Mesodermal cell (in vitro differentiated cells): ENCODE measurements around the gene SMYD4.
"Not testable (repeated sequence)": the region's sequence is repeated elsewhere in the genome, so short reads cannot be mapped to it uniquely, and the experiment has no call there.

Experiments
- H3K27ac ChIP-seq: 2 replicates; pipeline ENCODE4 v1.7.0; 2013; ENCODE audit warnings: mild to moderate bottlenecking, low read depth, low read length, moderate library complexity; ENCODE audit not compliant: severe bottlenecking
- H3K36me3 ChIP-seq: 2 replicates; pipeline ENCODE4 v1.7.1; 2013; ENCODE audit warnings: mild to moderate bottlenecking, low read length, moderate library complexity; ENCODE audit not compliant: control insufficient read depth, insufficient read depth
- H3K4me1 ChIP-seq: one replicate; pipeline ENCODE4 v1.7.1; 2013; ENCODE audit warnings: mild to moderate bottlenecking, low read length; ENCODE audit not compliant: insufficient read depth, control insufficient read depth, poor library complexity, severe bottlenecking
- H3K4me3 ChIP-seq: 2 replicates; pipeline ENCODE4 v1.7.0; 2013; ENCODE audit warnings: low read length, control low read depth, mild to moderate bottlenecking; ENCODE audit not compliant: insufficient read depth, poor library complexity, severe bottlenecking; ENCODE audit errors: extremely low read depth
- H3K9me3 ChIP-seq: 2 replicates; pipeline ENCODE4 v1.7.1; 2013; ENCODE audit warnings: mild to moderate bottlenecking, low read length, moderate library complexity; ENCODE audit not compliant: control insufficient read depth
- WGBS, 2 experiments: methylation state at CpG; one replicate each; pipeline ENCODE4 v1.1.5; 2013; ENCODE audit warnings: missing lambda C conversion rate in 2 of 2; ENCODE audit not compliant: insufficient coverage in 2 of 2; 5-methylcytosine and 5-hydroxymethylcytosine counted together

Gene SMYD4

GRCh38 chr17:1783834-1784611 is 45.7 kb downstream of the SMYD4 start:
- peak overlapping the region; percentile 29 for H3K27ac ChIP-seq
- H3K36me3 ChIP-seq: peaks cover 42% of the 10 kb centered on the region
- H3K4me1 ChIP-seq: peaks cover 19% of the 10 kb centered on the region
- H3K4me3 ChIP-seq: no peak overlapping the region
- 82 to 88% methylated on average over 13 to 14 of the region's 16 CpGs for WGBS, 2 experiments
- no peaks in the 10 kb centered on the region for H3K9me3 ChIP-seq

GRCh38 chr17:1783271-1783670 is 46.4 kb downstream of the SMYD4 start:
- Histone ChIP-seq H3K4me3 (no peak overlapping the region), H3K4me1 (peaks cover 19% of the 10 kb centered on the region), H3K27ac (peak overlapping the region; percentile 29), H3K9me3 (no peaks in the 10 kb centered on the region), H3K36me3 (peaks cover 50% of the 10 kb centered on the region)
- WGBS, 2 experiments: 91 to 92% methylated on average over 19 of the region's 19 CpGs

GRCh38 chr17:1782171-1782567 is 47.5 kb downstream of the SMYD4 start:
- 92 to 96% methylated on average over 4 to 6 of the region's 6 CpGs for WGBS, 2 experiments
- H3K4me3 ChIP-seq: no peak overlapping the region
- H3K36me3 ChIP-seq: peaks cover 59% of the 10 kb centered on the region
- H3K27ac ChIP-seq: no peak overlapping the region
- H3K9me3 ChIP-seq: no peaks in the 10 kb centered on the region
- H3K4me1 ChIP-seq: peaks cover 19% of the 10 kb centered on the region

- peaks cover 19% of the 10 kb centered on the region for H3K4me1 ChIP-seq
- peak overlapping the region; percentile 86 for H3K27ac ChIP-seq
- H3K4me3 ChIP-seq: no peak overlapping the region
- 93 to 95% methylated on average over 6 to 7 of the region's 8 CpGs for WGBS, 2 experiments
- peaks cover 63% of the 10 kb centered on the region for H3K36me3 ChIP-seq
- no peaks in the 10 kb centered on the region for H3K9me3 ChIP-seq
Measured at GRCh38 chr17:1779571-1780131, 50.1 kb downstream of the SMYD4 start.

DNA sequence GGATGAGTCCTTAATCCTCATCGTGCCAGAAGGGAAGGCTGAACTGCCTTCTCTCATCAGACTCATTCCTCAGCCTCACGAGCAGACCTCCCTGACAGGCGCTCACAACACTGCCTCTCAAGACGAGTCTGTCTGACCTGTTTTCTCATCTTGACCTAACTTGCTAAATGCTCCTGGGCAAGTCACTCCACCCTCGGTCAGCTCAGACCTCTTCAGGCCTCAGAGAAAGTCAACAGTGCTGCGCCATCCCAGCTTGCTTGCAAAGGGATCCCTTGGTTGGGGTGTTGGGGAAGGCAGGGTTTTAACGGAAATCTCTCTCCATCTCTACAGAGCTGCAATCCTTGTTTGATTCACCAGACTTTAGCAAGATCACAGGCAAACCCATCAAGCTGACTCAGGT is 52.8 kb downstream of the SMYD4 start:
- no peak overlapping the region for H3K27ac ChIP-seq
- peaks cover 48% of the 10 kb centered on the region for H3K36me3 ChIP-seq
- H3K4me3 ChIP-seq: no peak overlapping the region
- no peaks in the 10 kb centered on the region for H3K9me3 ChIP-seq
- peaks cover 13% of the 10 kb centered on the region for H3K4me1 ChIP-seq
- 98 to 99% methylated on average over 5 to 7 of the region's 7 CpGs for WGBS, 2 experiments

GRCh38 chr17:1776328-1776727 is 53.4 kb downstream of the SMYD4 start:
- Histone ChIP-seq H3K27ac (no peak overlapping the region), H3K4me3 (no peak overlapping the region), H3K4me1 (peaks cover 13% of the 10 kb centered on the region), H3K36me3 (peaks cover 43% of the 10 kb centered on the region), H3K9me3 (no peaks in the 10 kb centered on the region)
- WGBS, 2 experiments: 95 to 99% methylated on average over 10 of the region's 10 CpGs

DNA sequence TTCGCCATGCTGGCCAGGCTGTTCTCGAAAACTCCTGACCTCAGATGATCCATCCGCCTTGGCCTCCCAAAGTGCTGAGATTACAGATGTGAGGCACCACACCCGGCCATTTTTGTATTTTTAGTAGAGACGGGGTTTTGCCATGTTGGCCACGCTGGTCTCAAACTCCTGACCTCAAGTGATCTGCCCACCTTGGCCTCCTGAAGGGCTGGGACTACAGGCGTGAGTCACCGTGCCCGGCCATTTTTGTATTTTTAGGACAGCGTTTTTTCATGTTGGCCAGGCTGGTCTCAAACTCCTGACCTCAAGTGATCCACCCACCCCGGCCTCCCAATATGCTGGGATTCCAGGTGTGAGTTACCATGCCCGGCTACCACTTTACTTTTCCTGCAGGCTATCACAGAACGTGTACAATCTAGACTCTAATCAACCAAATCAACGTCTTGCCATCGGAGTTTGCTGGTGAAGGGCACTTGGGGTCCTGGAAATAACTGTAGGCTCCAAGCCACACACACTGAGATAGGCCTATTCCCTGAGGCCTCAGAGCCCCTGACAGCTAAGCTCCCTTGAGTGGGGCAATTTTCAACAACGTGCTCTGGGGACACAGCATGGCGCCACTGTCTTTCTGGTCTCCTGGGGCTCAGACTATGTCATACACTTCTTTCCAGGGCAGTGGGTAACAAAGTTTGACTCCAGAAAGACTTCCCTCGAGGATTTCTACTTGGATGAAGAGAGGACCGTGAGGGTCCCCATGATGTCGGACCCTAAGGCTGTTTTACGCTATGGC is 55.1 kb downstream of the SMYD4 start:
- H3K27ac ChIP-seq: no peak overlapping the region
- peaks cover 38% of the 10 kb centered on the region for H3K36me3 ChIP-seq
- peaks cover 8% of the 10 kb centered on the region for H3K4me1 ChIP-seq
- no peak overlapping the region for H3K4me3 ChIP-seq
- WGBS, 2 experiments: 95% methylated on average over 19 to 20 of the region's 21 CpGs
- H3K9me3 ChIP-seq: no peaks in the 10 kb centered on the region

GRCh38 chr17:1773696-1774181 is 56.0 kb downstream of the SMYD4 start:
- H3K4me3 ChIP-seq: no peak overlapping the region
- H3K27ac ChIP-seq: no peak overlapping the region
- peaks cover 6% of the 10 kb centered on the region for H3K4me1 ChIP-seq
- no peaks in the 10 kb centered on the region for H3K9me3 ChIP-seq
- WGBS, 2 experiments: 94 to 99% methylated on average over 4 to 7 of the region's 7 CpGs
- peaks cover 34% of the 10 kb centered on the region for H3K36me3 ChIP-seq

DNA sequence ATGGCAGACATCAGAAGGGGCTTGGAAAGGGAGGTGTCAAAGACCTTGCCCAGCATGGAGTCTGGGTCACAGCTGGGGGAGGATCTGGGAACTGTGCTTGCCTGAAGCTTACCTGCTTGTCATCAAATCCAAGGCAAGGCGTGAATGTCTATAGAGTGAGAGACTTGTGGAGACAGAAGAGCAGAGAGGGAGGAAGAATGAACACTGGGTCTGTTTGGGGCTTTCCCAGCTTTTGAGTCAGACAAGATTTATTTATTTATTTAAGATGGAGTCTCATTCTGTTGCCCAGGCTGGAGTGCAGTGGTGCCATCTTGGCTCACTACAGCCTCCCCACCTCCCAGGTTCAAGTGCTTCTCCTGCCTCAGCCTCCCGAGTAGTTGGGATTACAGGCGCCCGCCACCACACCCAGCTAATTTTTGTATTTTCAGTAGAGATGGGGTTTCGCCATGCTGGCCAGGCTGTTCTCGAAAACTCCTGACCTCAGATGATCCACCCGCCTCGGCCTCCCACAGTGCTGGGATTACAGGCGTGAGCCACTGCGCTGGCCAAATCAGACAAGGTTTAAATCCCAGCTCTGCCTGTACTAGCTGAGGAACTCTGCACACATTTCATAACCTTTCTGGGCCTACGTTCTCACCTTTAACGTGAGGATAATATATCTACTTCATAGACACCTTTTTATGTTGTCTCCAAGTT is 56.6 kb downstream of the SMYD4 start:
- not testable (repeated sequence) for H3K27ac ChIP-seq
- 94 to 96% methylated on average over 7 to 11 of the region's 12 CpGs for WGBS, 2 experiments

GRCh38 chr17:1769822-1770477 is 59.8 kb downstream of the SMYD4 start:
- Histone ChIP-seq H3K4me1 (peaks cover 6% of the 10 kb centered on the region), H3K27ac (peak overlapping the region; percentile 64), H3K4me3 (no peak overlapping the region), H3K36me3 (peaks cover 5% of the 10 kb centered on the region), H3K9me3 (no peaks in the 10 kb centered on the region)
- 41 to 43% methylated on average over 17 to 21 of the region's 21 CpGs for WGBS, 2 experiments

More for the DNA sequence above, 56.6 kb downstream of the SMYD4 start:
- not testable (repeated sequence) for H3K9me3 ChIP-seq, H3K4me1 ChIP-seq, H3K4me3 ChIP-seq
- H3K36me3 ChIP-seq: peaks cover 28% of the 10 kb centered on the region
